NCI-H1105 treated with DMSO at 0.1 percent for 48 hours (cell line): ENCODE measurements around the gene WFS1.

Experiments
- DNase-seq: peaks from one replicate; lab custom pipeline; 2025; lab: John Stamatoyannopoulos, UW

WFS1 gene

GRCh38 chr4:6299875-6300274 lies 30.2 kb downstream of the WFS1 start:
- DNase-seq = no peak

- no peak for DNase-seq
Measured at GRCh38 chr4:6300359-6300758, 30.7 kb downstream of the WFS1 start.

GRCh38 chr4:6301051-6301731 lies 31.5 kb downstream of the WFS1 start:
- no peak for DNase-seq

- DNase-seq = no peak
Measured at GRCh38 chr4:6301732-6302442, 32.2 kb downstream of the WFS1 start.

- DNase-seq = no peak
Measured at GRCh38 chr4:6302869-6303268, 33.2 kb downstream of the WFS1 start.

GRCh38 chr4:6303943-6304342 lies 34.3 kb downstream of the WFS1 start:
- no peak for DNase-seq

GRCh38 chr4:6306299-6306698 lies 36.6 kb downstream of the WFS1 start:
- DNase-seq = no peak

- no peak for DNase-seq
Measured at GRCh38 chr4:6307230-6307629, 37.6 kb downstream of the WFS1 start.

- DNase-seq = no peak
Measured at GRCh38 chr4:6307891-6308290, 38.2 kb downstream of the WFS1 start.

GRCh38 chr4:6308899-6309643 lies 39.4 kb downstream of the WFS1 start:
- DNase-seq = peak; percentile 26

GRCh38 chr4:6309777-6310176 lies 40.1 kb downstream of the WFS1 start:
- DNase-seq = no peak

GRCh38 chr4:6313216-6313615 lies 43.6 kb downstream of the WFS1 start:
- DNase-seq = no peak

- DNase-seq = no peak
Measured at GRCh38 chr4:6316461-6317003, 46.9 kb downstream of the WFS1 start.

- DNase-seq = no peak
Measured at GRCh38 chr4:6318206-6318605, 48.6 kb downstream of the WFS1 start.

GRCh38 chr4:6319530-6320150 lies 50.0 kb downstream of the WFS1 start:
- DNase-seq = no peak

- no peak for DNase-seq
Measured at GRCh38 chr4:6320663-6321062, 51.0 kb downstream of the WFS1 start.

- DNase-seq = no peak
Measured at GRCh38 chr4:6321361-6321760, 51.7 kb downstream of the WFS1 start.

- DNase-seq = no peak
Measured at GRCh38 chr4:6322067-6322760, 52.6 kb downstream of the WFS1 start.

- DNase-seq = no peak
Measured at GRCh38 chr4:6322761-6323566, 53.3 kb downstream of the WFS1 start.

- no peak for DNase-seq
Measured at GRCh38 chr4:6324461-6324998, 54.9 kb downstream of the WFS1 start.
